ENCODE measurements around the gene SHCBP1.

SHCBP1 gene

DNA sequence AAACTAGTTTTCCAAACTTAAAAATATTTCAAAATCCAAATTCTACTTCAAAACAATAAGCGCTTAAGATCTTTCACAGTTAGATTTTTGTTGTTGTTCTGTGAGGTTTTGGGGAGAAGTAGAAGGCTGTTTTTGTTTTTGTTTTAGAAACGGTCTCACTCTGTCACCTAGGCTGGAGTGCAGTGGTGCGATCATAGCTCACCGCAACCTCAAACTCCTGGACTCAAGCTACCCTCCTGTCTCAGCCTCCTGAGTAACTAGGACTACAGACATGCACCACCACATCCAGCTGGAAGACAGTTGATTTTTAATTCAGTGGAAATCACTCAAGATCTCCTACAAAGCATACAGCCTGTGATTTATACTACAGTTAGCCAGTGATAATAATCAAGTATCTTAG lies 2.7 kb downstream of the SHCBP1 start:
- DNase-seq: no peak

- DNase-seq: no peak
These were observed 7.2 kb downstream of the SHCBP1 start for GRCh38 chr16:46614006-46614405.

- no peak for DNase-seq
These were observed 7.8 kb downstream of the SHCBP1 start for GRCh38 chr16:46613352-46613751.

DNA sequence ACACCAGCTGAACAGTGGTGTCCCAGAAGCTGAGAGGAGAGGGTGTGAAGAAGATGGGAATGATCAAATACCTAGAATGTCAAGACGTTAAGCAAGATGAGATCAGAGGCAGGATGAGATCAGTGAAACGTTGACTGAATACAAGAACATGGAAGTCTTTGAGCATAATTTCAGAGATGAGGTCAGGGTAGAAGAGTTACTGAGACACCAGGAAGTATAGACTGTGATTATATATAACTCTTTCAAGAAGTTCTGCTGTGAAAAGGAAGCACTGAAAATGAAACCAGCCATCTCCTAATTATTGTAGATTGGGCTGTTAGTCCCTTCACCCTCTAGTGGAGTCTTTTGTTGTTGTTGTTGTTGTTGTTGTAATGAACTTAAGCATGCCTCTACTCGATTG lies 9.1 kb downstream of the SHCBP1 start:
- peak in 1 of 2 donors; percentile 13 for DNase-seq

DNA sequence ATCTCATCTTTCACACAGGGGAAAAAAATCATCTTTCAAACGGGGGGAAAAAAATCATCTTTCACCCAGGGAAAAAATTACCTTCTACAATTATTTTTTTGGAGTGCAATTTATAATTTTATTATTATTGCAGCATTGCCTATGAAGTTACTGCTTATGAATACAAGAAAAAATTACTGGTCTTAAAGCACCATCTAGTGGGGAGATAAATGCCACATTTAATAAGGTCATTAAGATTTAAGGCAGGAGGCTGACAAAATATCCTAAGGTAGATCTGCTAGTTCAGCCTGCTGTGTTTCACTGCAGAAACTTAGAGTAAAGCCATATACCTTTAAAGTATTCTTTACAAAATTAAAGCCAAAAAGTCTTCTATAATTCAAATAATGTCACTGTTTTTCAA lies 13.7 kb downstream of the SHCBP1 start:
- DNase-seq: peak; percentile 12 to 59

- no peak for DNase-seq
These were observed 14.9 kb downstream of the SHCBP1 start for GRCh38 chr16:46606231-46606630.

DNA sequence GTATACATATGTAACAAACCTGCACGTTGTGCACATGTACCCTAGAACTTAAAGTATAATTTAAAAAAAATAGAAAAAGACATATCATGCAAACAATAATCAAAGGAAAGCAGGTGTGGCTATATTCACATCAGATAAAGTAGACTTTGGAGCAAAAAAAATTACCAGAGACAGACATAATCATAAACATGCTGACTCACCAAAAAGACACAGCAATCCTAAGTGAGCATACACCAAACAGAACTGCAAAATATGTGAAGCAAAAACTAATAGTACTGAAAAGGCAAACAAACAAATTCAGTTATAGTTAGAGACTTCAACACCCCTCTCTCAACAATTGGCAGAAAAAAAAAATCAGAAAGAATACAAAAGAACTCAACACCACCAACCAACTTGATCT lies 29.9 kb downstream of the SHCBP1 start:
- DNase-seq: no peak

DNA sequence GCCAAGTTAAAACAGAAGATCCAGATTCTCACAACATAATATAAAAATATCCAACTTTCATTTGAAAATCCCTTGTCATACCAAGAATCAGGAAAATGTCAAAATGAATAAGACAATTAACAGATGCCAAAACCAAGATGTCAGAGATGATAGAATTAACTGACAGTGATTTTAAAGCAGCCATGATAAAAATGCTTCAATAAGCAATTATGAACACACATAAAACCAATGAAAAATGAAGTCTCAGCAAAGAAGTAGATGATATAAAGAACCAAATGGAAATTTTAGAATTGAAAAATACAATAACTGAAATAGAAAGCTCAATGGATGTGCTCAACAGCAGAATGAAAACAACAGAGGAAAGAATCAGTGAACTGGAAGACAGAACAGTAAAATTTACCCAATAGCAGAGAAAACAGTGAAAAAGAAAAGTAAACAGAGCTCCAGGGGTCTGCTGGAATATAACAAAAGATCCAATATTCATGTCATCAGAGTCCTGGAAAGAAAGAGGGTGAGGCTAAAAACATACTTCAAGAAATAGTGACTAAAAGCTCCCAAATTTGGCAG lies 35.1 kb downstream of the SHCBP1 start:
- no peak for DNase-seq

- DNase-seq: no peak
These were observed 38.1 kb downstream of the SHCBP1 start for GRCh38 chr16:46583036-46583435.

- DNase-seq: no peak
These were observed 38.9 kb downstream of the SHCBP1 start for GRCh38 chr16:46582313-46582712.

DNA sequence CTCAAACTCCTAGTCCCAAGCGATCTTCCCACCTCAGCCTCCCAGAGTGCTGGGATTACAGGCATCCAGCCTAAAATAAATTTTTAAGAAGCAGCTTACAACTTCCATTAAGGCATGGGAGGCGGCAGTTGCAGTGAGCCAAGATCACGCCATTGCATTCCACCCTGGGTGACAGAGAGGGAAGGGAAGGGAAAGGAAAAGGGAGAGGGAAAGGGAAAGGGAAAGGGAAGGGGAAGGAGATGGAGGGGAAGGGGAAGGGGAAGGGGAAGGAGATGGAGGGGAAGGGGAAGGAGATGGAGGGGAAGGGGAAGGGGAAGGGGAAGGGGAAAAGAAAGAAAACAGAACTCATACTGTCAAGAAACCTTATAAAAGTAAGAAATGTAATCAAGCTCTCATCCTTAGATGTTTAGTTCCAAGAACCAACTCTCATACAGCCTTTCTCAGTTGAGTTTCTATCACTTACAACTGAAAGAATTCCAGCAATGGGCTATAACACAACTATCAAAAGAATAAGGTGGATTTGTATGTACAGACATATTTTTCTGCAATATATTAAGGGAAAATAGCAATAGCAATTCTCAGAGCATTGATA lies 43.1 kb downstream of the SHCBP1 start:
- no peak for DNase-seq

GRCh38 chr16:46573834-46574159 lies 47.4 kb downstream of the SHCBP1 start:
- no peak for DNase-seq

DNA sequence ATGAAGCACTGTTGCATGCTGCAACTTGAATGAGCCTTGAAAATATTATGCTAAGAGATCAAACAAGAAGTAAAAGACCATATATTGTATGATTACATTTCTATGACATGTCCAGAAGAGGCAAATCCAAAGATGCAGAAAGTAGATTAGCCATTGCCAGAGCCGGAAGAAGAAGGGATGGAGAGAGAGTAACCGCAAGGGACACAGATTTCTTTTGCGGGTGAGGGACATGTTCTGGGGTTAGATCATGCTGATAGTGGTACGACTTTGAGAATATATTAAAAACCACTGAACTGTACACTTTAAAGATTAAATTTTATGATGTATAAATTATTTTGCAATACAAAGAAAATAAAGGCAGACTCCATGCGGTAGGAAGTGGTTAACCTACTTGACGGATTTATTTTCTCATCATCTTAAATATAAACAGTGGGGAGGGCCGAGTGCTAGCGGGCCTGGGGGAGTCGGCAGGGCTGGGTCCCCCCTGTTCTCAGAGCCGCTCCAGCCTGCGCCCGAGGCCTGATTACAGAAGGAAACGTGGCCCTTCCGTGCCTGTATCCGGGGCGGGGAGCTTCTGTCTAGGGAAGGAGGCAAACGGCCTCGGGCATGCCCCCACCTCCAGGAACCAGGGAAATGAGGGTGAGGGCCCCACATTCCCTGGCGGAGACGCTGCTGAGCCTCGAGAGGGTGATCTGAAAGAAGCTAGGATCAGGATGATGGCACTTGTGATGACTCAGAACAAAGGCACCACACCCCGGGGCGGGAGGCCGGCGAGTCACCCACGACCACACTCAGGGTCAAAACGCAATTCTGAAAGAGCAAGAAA lies 48.0 kb downstream of the SHCBP1 start:
- DNase-seq: no peak

DNA sequence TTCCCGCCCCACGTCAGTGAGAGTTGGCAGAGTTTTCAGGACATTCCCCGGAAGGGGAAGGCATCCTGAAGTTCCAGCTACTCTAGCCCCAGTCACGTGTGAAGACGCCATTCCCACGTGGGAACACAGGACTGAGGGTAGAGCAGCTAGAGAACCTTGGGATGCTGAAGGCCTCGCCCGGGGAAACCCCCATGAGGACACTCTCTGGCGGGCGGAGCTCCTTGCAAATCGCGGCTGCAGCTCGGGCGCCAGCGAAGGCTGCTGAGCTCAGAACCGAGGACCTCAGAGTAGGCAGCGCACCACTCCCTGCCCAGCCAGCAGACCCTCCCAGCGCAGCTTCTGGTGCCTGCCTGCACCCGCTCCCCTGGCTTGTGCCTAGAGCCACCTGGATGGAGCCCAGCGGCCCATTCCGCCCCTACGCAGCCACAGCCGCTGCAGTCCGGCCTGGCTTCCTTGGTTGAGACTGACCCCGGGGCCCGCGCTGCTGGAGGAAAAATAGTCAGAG lies 51.9 kb downstream of the SHCBP1 start:
- no peak for DNase-seq

DNA sequence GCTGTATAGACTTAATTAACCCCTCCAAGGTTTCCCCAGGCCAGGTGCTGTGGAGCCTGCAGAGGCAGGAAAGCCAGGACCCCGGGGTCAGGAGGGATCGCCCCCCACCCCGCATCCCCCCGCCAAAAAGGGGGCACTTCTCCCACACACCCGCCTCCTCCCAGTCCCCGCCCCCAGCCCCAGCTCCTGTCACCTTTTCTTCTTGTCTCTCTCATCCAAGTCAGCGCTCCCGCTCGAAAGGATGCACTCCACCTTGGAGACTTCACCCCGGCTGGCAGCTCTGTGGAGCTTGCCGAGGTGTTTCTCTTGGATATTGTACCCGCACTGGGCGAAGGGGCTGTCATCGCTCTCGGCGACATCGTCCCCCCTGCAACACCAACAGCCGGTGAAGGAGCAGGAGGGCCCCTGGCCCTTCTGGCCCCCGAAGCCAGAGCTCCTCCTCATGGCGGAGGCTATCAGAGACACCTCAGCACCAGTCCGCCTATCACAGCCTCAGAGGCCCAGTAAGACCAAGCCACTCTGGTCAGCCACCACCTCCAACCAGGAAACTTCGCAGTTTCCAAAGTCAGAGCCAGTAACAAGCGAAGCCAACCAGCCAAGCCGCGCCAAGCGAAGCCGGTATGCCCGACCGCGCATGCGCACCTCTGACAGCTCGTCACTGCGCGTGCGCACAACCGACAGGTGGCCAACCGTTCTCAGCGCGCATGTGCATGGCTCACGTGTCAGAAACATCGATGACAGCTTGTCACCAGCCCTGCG lies 52.5 kb downstream of the SHCBP1 start:
- no peak for DNase-seq

- DNase-seq: no peak
These were observed 58.2 kb downstream of the SHCBP1 start for GRCh38 chr16:46562979-46563378.

GRCh38 chr16:46558018-46558417 lies 63.2 kb downstream of the SHCBP1 start:
- DNase-seq: no peak

DNA sequence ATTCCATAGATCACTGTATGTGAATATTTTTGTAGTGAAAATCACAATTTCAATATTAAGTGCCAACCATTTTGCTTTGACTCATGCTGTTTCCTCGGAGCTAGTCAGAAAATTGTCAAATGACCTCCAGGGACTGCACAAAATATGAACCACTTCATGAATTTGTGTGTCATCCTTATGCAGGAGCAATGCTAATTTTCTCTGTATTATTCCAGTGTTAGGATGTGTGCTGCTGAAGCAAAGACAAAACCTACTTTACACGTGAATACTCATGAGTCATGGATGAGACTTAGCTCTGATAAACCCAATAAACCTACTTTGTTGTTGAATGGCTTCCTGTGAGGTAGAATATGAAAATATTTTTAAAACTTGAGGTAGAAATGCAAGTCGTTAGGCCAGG lies 65.2 kb downstream of the SHCBP1 start:
- no peak for DNase-seq

DNA sequence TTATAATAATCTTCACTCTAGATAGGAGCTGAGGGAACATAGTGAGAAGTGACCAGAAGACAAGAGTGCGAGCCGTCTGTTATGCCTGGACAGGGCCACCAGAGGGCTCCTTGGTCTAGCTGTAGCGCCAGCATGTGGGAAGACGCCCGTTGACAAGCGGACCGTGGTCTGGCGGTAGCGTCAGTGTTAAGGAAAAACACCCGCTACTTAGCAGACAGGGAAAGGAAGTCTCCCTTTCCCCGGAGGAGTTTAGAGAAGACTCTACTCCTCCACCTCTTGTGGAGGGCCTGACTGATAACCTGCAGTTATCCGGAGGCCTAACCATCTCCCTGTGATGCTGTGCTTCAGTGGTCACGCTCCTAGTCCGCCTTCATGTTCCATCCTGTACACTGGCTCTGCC lies 66.7 kb downstream of the SHCBP1 start:
- DNase-seq: peak; percentile 72 to 78

GRCh38 chr16:46549477-46549876 lies 71.7 kb downstream of the SHCBP1 start:
- no peak for DNase-seq

All from inflammatory macrophage (primary cell).